ENCODE measurements around the gene RXFP4. TPM values are rescaled to one million over a fixed set of nuclear protein-coding genes. Genes with fewer than 3 reads are reported as not detected.

Gene RXFP4
- total and polyA plus RNA-seq, 5 donors from 2014 or later: 0.32 to 1.4 TPM; not detected in 3

- peaks cover 0 to 32% (median 12%) of the 10 kb centered on the region in 4 donors for H3K4me1 Mint-ChIP-seq
- no peak for DNase-seq
- peaks cover 88% of the 10 kb centered on the region for H3K36me3 ChIP-seq (ENCODE audit: control insufficient read depth, insufficient read depth, low read length)
- H3K9me3 Mint-ChIP-seq: no peaks in the 10 kb centered on the region
- H3K27ac Mint-ChIP-seq: peak overlapping the region in 1 of 3 donors; percentile 32
- H3K36me3 Mint-ChIP-seq: peaks cover 30% of the 10 kb centered on the region
- no peaks in the 10 kb centered on the region for H3K9me3 ChIP-seq (ENCODE audit: control insufficient read depth in 2 of 2, low read length in 2 of 2)
- H3K27me3 Mint-ChIP-seq: no peaks in the 10 kb centered on the region
- H3K27ac ChIP-seq (ENCODE audit: insufficient read depth, low read length, poor library complexity, severe bottlenecking): no peak overlapping the region
- no peaks in the 10 kb centered on the region for H3K27me3 ChIP-seq (ENCODE audit: control insufficient read depth, insufficient read depth, low read length)
- H3K4me3 Mint-ChIP-seq: no peak overlapping the region
- ATAC-seq (ENCODE audit: low read depth in 2 of 2): no peak
- H3K4me3 ChIP-seq (ENCODE audit: low read depth, low read length): no peak overlapping the region
- peaks cover 9% of the 10 kb centered on the region for H3K4me1 ChIP-seq (ENCODE audit: control insufficient read depth, insufficient read depth, low read length, poor library complexity, severe bottlenecking)
Measured at GRCh38 chr1:155962599-155963211, 21.3 kb downstream of the RXFP4 start.

DNA sequence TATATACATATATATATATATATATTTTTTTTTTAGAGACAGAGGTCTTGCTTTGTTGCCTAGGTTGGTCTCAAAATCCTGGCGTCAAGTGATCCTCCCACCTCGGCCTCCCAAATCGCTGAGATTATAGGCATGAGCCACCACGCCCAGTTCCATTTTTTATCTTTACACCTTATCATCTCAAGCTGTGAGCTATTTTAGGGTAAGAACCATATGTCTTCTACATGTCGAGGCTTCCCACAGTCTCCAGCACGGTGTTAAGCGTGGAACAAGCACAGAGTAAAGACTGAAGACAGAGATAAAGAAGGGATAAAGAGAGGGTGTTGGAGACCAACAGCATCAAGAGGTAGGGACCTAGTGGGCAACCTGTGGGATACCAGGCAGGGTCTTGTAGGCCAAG, 22.8 kb downstream of the RXFP4 start:
- no peak overlapping the region for H3K27ac ChIP-seq (ENCODE audit: insufficient read depth, low read length, poor library complexity, severe bottlenecking)
- Mint-ChIP-seq H3K36me3 (peaks cover 32% of the 10 kb centered on the region), H3K4me3 (peak overlapping the region in 1 of 4 donors; percentile 10), H3K27ac (peak overlapping the region in 2 of 3 donors; percentile 60 to 65), H3K4me1 (peaks cover 0 to 47% (median 26%) of the 10 kb centered on the region in 4 donors), H3K9me3 (no peaks in the 10 kb centered on the region), H3K27me3 (no peaks in the 10 kb centered on the region)
- peaks cover 89% of the 10 kb centered on the region for H3K36me3 ChIP-seq (ENCODE audit: control insufficient read depth, insufficient read depth, low read length)
- no peaks in the 10 kb centered on the region for H3K27me3 ChIP-seq (ENCODE audit: control insufficient read depth, insufficient read depth, low read length)
- no peaks in the 10 kb centered on the region for H3K9me3 ChIP-seq (ENCODE audit: control insufficient read depth in 2 of 2, low read length in 2 of 2)
- no peak for ATAC-seq (ENCODE audit: low read depth in 2 of 2)
- no peak overlapping the region for H3K4me3 ChIP-seq (ENCODE audit: low read depth, low read length)
- peaks cover 24% of the 10 kb centered on the region for H3K4me1 ChIP-seq (ENCODE audit: control insufficient read depth, insufficient read depth, low read length, poor library complexity, severe bottlenecking)
- DNase-seq: no peak

DNA sequence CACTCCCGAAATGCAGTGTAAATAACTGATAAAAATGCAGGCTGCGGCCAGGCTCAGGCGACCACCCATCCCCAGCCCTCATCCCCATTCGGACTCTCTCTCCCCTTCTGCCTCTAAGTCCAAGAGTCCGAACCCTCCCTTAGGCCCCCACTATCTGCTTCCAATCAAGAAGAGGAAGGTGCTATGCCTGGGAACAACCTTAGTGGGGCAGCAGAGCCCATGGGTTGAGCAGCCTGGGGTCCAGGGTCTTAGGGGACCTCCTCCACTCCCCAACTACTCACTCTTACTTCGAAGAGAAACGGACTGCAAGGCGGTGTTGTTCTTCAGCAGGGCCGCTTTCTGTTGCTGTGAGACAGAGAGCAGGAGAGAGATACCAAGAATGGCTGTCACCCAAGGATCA, 24.7 kb downstream of the RXFP4 start:
- Histone ChIP-seq H3K27ac (ENCODE audit: insufficient read depth, low read length, poor library complexity, severe bottlenecking) (peak overlapping the region; percentile 72), H3K36me3 (ENCODE audit: control insufficient read depth, insufficient read depth, low read length) (peaks cover 82% of the 10 kb centered on the region), H3K9me3 (ENCODE audit: control insufficient read depth in 2 of 2, low read length in 2 of 2) (no peaks in the 10 kb centered on the region), H3K4me1 (ENCODE audit: control insufficient read depth, insufficient read depth, low read length, poor library complexity, severe bottlenecking) (peaks cover 44% of the 10 kb centered on the region), H3K27me3 (ENCODE audit: control insufficient read depth, insufficient read depth, low read length) (no peaks in the 10 kb centered on the region), H3K4me3 (ENCODE audit: low read depth, low read length) (no peak overlapping the region)
- Mint-ChIP-seq H3K27ac (peak overlapping the region; percentile 87 to 92 (median 91)), H3K36me3 (peaks cover 35% of the 10 kb centered on the region), H3K4me1 (peaks cover 0 to 60% (median 43%) of the 10 kb centered on the region in 4 donors), H3K9me3 (peaks cover 0 to 1% (median 0%) of the 10 kb centered on the region in 7 donors), H3K4me3 (peak overlapping the region in 2 of 4 donors; percentile 41 to 64), H3K27me3 (no peaks in the 10 kb centered on the region)
- ATAC-seq (ENCODE audit: low read depth in 2 of 2) (no peak), DNase-seq (no peak)

GRCh38 chr1:155966750-155967149, 25.3 kb downstream of the RXFP4 start:
- H3K36me3 Mint-ChIP-seq: peaks cover 36% of the 10 kb centered on the region
- Histone ChIP-seq H3K36me3 (ENCODE audit: control insufficient read depth, insufficient read depth, low read length) (peaks cover 77% of the 10 kb centered on the region), H3K9me3 (ENCODE audit: control insufficient read depth in 2 of 2, low read length in 2 of 2) (no peaks in the 10 kb centered on the region), H3K27ac (ENCODE audit: insufficient read depth, low read length, poor library complexity, severe bottlenecking) (peak overlapping the region; percentile 72), H3K4me3 (ENCODE audit: low read depth, low read length) (no peak overlapping the region), H3K27me3 (ENCODE audit: control insufficient read depth, insufficient read depth, low read length) (no peaks in the 10 kb centered on the region), H3K4me1 (ENCODE audit: control insufficient read depth, insufficient read depth, low read length, poor library complexity, severe bottlenecking) (peaks cover 50% of the 10 kb centered on the region)
- peak overlapping the region in 3 of 4 donors; percentile 74 to 92 (median 76) for H3K4me3 Mint-ChIP-seq
- H3K9me3 Mint-ChIP-seq: peaks cover 0 to 1% (median 0%) of the 10 kb centered on the region in 7 donors
- peak overlapping the region; percentile 91 to 94 (median 92) for H3K27ac Mint-ChIP-seq
- peaks cover 0 to 63% (median 47%) of the 10 kb centered on the region in 4 donors for H3K4me1 Mint-ChIP-seq
- no peaks in the 10 kb centered on the region for H3K27me3 Mint-ChIP-seq
- DNase-seq (no peak), ATAC-seq (ENCODE audit: low read depth in 2 of 2) (no peak)

DNA sequence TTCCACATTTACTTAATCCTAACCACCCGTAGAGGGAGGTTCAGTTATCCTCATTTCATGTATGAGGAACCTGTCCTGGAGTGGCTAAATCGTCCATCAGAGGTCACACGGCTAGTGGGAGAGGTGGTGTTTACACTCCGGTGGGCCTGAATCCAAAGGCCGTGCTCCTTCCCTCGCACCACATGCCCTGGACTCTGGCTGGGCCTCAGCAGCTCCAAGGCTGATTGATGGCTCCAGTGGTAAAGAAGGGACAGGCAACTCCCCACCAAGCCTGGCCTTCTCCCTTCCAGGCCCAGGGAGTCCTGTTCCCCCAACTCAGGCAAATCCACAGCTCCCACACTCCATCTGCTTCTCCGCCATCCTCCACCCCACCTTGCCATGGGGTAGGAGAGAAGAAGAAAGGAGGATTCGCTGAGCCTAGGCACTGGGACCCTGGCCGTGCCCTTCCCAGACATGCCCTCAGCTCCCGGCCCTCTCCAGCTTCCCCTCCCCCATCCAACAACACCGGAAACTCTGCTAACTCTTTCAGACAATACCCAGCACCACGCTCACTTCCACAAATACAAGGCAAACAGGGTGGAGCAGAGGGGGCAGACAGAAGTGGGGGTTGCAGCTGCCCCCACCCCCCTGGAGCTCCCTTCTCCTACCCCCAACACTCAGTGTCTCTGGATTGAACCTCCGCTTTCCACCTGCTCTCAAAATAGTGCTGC, 26.1 kb downstream of the RXFP4 start:
- ATAC-seq (ENCODE audit: low read depth in 2 of 2) (peak; percentile 33 to 58), DNase-seq (peak in 1 of 3 donors; percentile 60)
- no peaks in the 10 kb centered on the region for H3K27me3 ChIP-seq (ENCODE audit: control insufficient read depth, insufficient read depth, low read length)
- Mint-ChIP-seq H3K27ac (peak overlapping the region; percentile 91 to 97 (median 96)), H3K4me3 (peak overlapping the region; percentile 67 to 92 (median 82)), H3K36me3 (peaks cover 41% of the 10 kb centered on the region), H3K9me3 (peaks cover 0 to 1% (median 0%) of the 10 kb centered on the region in 7 donors), H3K4me1 (peaks cover 0 to 70% (median 54%) of the 10 kb centered on the region in 4 donors), H3K27me3 (no peaks in the 10 kb centered on the region)
- H3K4me1 ChIP-seq (ENCODE audit: control insufficient read depth, insufficient read depth, low read length, poor library complexity, severe bottlenecking): peaks cover 57% of the 10 kb centered on the region
- peak overlapping the region; percentile 72 for H3K27ac ChIP-seq (ENCODE audit: insufficient read depth, low read length, poor library complexity, severe bottlenecking)
- no peak overlapping the region for H3K4me3 ChIP-seq (ENCODE audit: low read depth, low read length)
- H3K36me3 ChIP-seq (ENCODE audit: control insufficient read depth, insufficient read depth, low read length): peaks cover 72% of the 10 kb centered on the region
- no peaks in the 10 kb centered on the region for H3K9me3 ChIP-seq (ENCODE audit: control insufficient read depth in 2 of 2, low read length in 2 of 2)

GRCh38 chr1:155968051-155968400, 26.6 kb downstream of the RXFP4 start:
- no peaks in the 10 kb centered on the region for H3K27me3 ChIP-seq (ENCODE audit: control insufficient read depth, insufficient read depth, low read length)
- peak overlapping the region; percentile 91 to 97 (median 96) for H3K27ac Mint-ChIP-seq
- peaks cover 63% of the 10 kb centered on the region for H3K4me1 ChIP-seq (ENCODE audit: control insufficient read depth, insufficient read depth, low read length, poor library complexity, severe bottlenecking)
- H3K9me3 Mint-ChIP-seq: peaks cover 0 to 1% (median 0%) of the 10 kb centered on the region in 7 donors
- H3K4me1 Mint-ChIP-seq: peaks cover 0 to 76% (median 60%) of the 10 kb centered on the region in 4 donors
- DNase-seq: no peak
- H3K4me3 ChIP-seq (ENCODE audit: low read depth, low read length): peak overlapping the region; percentile 31
- H3K27me3 Mint-ChIP-seq: no peaks in the 10 kb centered on the region
- H3K4me3 Mint-ChIP-seq: peak overlapping the region; percentile 67 to 92 (median 73)
- no peaks in the 10 kb centered on the region for H3K9me3 ChIP-seq (ENCODE audit: control insufficient read depth in 2 of 2, low read length in 2 of 2)
- H3K36me3 ChIP-seq (ENCODE audit: control insufficient read depth, insufficient read depth, low read length): peaks cover 67% of the 10 kb centered on the region
- peak overlapping the region; percentile 72 for H3K27ac ChIP-seq (ENCODE audit: insufficient read depth, low read length, poor library complexity, severe bottlenecking)
- H3K36me3 Mint-ChIP-seq: peaks cover 43% of the 10 kb centered on the region
- no peak for ATAC-seq (ENCODE audit: low read depth in 2 of 2)

- H3K4me1 Mint-ChIP-seq: peaks cover 0 to 82% (median 65%) of the 10 kb centered on the region in 4 donors
- DNase-seq (no peak), ATAC-seq (ENCODE audit: low read depth in 2 of 2) (no peak)
- no peaks in the 10 kb centered on the region for H3K27me3 Mint-ChIP-seq
- Histone ChIP-seq H3K4me1 (ENCODE audit: control insufficient read depth, insufficient read depth, low read length, poor library complexity, severe bottlenecking) (peaks cover 68% of the 10 kb centered on the region), H3K27me3 (ENCODE audit: control insufficient read depth, insufficient read depth, low read length) (no peaks in the 10 kb centered on the region), H3K27ac (ENCODE audit: insufficient read depth, low read length, poor library complexity, severe bottlenecking) (peak overlapping the region; percentile 72), H3K4me3 (ENCODE audit: low read depth, low read length) (peak overlapping the region; percentile 31), H3K9me3 (ENCODE audit: control insufficient read depth in 2 of 2, low read length in 2 of 2) (no peaks in the 10 kb centered on the region), H3K36me3 (ENCODE audit: control insufficient read depth, insufficient read depth, low read length) (peaks cover 65% of the 10 kb centered on the region)
- peak overlapping the region in 3 of 4 donors; percentile 69 to 92 (median 71) for H3K4me3 Mint-ChIP-seq
- H3K27ac Mint-ChIP-seq: peak overlapping the region; percentile 95 to 97 (median 96)
- H3K9me3 Mint-ChIP-seq: peaks cover 0 to 1% (median 0%) of the 10 kb centered on the region in 7 donors
- peaks cover 47% of the 10 kb centered on the region for H3K36me3 Mint-ChIP-seq
Measured at GRCh38 chr1:155968670-155969069, 27.2 kb downstream of the RXFP4 start.

All from CD4-positive, CD25-positive, alpha-beta regulatory T cell (primary cell).